Retinal pigment epithelial cell (primary cell): ENCODE data around the gene SNCB.

Source experiments
- DNase-seq: peaks from one replicate; pipeline ENCODE4 v3.0.0-alpha.2; 2010; ENCODE audit warnings: low read depth
- H3K4me3 ChIP-seq: 2 replicates; pipeline ENCODE4 v1.5.1; 2011; ENCODE audit warnings: mild to moderate bottlenecking, low read length, control low read depth, moderate library complexity
- CTCF ChIP-seq: conservative IDR thresholded peaks from 2 replicates; pipeline ENCODE4 v1.5.1; 2011; ENCODE audit warnings: low read depth, low read length, control low read depth, inconsistent platforms

The SNCB gene

GRCh38 chr5:176665517-176665916 is 35.2 kb upstream of the SNCB start:
- TF ChIP-seq CTCF = no peak
- H3K4me3 ChIP-seq = no peak overlapping the region
- no peak for DNase-seq

- TF ChIP-seq CTCF = no peak
- DNase-seq = no peak
- H3K4me3 ChIP-seq = no peak overlapping the region
Observed at GRCh38 chr5:176664886-176665285, 34.6 kb upstream of the SNCB start.

GRCh38 chr5:176664479-176664878 is 34.1 kb upstream of the SNCB start:
- no peak for TF ChIP-seq CTCF
- no peak overlapping the region for H3K4me3 ChIP-seq
- DNase-seq = no peak

GRCh38 chr5:176663566-176663965 is 33.2 kb upstream of the SNCB start:
- no peak for TF ChIP-seq CTCF
- no peak for DNase-seq
- no peak overlapping the region for H3K4me3 ChIP-seq

- no peak for TF ChIP-seq CTCF
- H3K4me3 ChIP-seq = no peak overlapping the region
Observed at GRCh38 chr5:176662371-176663333, 32.3 kb upstream of the SNCB start.

GRCh38 chr5:176661676-176662075 is 31.3 kb upstream of the SNCB start:
- no peak overlapping the region for H3K4me3 ChIP-seq
- TF ChIP-seq CTCF = no peak
- no peak for DNase-seq

More at GRCh38 chr5:176662371-176663333, 32.3 kb upstream of the SNCB start:
- DNase-seq = no peak
